ENCODE results near the gene CEP41. TPM values are rescaled to one million over a fixed set of nuclear protein-coding genes. Genes with fewer than 3 reads are reported as not detected.

Gene CEP41, protein sequence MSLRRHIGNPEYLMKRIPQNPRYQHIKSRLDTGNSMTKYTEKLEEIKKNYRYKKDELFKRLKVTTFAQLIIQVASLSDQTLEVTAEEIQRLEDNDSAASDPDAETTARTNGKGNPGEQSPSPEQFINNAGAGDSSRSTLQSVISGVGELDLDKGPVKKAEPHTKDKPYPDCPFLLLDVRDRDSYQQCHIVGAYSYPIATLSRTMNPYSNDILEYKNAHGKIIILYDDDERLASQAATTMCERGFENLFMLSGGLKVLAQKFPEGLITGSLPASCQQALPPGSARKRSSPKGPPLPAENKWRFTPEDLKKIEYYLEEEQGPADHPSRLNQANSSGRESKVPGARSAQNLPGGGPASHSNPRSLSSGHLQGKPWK
- 12.9 to 14.7 TPM (median 14.1 TPM) in 5 replicates for total RNA-seq (2022; extraction: Qiagen RNA extraction)

DNA sequence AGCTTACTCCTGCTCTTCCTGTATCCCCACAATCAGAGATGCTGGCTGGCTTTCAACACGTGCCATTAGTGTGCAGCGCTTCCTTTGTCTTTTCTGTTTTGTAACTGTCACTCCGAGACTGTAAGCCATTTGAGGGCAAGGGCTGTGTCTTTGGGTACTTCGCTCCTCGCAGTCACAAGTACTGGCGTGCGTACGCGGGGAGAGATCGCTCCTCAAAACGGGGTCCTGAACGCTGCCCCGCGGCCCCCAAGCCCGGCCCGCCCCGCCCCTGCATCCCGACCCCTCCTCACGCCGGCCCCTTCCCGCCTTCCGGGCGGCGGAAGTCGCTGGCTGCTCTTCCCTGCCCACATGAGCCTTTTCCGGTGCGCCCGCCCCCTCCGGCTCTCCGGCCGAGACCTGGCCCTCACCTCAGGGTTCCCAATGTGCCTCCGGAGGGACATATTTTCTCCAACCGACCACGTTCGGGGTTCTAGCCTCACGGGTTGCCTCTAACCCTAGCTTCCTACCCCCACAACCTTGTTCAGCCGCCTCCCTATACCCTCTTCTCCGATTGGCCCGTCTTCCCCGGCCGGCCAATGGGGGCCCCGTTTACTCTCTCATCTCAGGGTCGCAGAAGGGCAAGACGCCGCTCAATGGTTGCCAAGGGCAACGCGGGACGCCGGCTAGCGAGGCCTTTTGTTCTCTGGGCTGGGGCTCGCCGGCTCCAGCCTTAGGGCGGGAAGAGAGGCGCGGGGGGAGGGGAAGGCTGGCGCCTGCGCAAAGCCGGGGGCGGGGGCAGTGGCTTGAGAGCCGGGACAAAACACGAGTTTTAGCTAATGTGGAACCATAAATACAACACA, at the start of gene CEP41:
CEP41 (minus strand) TSS at position 490 of the 839 bp plus-strand sequence; CDS start at position 440, 50 bp downstream.

DNA sequence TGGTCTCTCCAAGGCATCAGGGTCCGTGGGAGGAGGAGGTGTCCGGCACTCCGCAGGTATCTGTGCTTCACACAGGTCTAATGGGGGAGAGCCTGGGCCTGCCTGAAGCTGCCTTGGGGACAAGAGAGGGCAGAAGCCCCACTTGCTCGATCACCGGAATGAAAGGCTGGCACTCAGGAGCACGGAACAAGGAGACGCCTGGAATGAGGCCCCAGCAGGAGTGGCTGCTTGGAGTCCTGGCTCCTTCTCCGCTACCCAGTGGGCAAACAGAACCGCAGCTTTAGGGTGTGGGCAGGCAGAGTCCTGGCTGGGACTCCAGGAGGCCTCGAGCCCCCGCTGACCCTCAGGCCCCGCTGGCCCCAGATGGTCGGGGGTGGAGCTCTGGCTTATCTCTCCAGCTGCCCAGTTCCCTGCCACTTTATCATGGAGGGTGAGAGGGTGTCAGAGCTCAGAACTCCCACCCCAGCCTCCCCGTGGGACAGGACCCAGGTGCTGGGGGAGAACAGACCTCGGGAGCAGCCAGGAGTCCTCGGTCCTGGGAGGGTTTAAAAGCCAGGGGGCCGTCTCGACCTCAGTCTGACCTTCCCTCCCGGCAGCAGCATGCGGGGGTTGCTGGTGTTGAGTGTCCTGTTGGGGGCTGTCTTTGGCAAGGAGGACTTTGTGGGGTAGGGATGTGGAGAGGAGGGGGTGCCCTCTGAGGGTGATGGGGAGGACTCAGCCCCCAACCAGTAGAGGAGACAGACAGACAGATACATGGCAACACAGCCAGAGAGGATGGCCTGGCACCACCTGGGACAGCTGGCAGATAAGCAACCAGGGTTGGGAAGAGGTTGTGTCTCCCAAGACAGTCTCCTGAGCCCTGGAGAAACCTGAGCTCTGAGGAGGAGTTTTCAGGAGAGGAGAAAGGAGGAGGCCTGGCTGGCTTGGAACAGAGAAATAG, 60.6 kb downstream of the CEP41 start, which contains the start of gene CPA1:
CPA1 (plus strand) TSS at position 574 of the 940 bp plus-strand sequence; CDS start at position 601, 27 bp downstream.

DNA sequence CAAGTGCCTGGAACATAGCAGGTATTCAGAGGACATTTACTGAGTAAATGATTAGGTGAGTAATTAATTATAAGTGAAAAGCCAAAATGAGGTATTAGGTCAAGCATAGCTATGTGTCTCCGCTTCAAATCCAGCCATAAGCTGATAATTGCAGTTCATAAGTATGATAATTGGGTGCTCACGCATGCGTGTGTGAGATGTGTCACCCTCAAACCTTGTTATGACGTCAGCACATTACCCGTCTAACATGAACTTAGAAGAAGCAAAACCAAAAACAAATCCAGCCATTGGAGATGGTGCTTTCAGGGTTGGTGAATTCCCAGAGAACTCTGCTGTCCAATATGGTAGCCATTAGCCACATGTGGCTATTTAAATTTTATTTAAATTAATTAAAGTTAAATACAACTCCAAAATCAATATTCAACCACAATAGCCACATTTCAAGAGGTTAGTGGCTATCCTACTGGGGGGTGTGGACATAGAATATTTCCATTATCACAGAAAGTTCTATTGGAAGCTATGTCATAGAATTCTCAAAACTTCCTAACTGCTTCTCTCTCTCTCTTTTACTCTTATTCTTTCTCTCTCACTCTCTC, 96.4 kb downstream of the CEP41 start, which contains the start of gene CPA5:
CPA5 (plus strand) TSS at position 546 of the 596 bp plus-strand sequence. CDS start 1,670 bp downstream, outside the sequence.

Other genes starting within 250 kb of the CEP41 start
- 13.7 to 17.5 TPM (median 15.3 TPM) in 5 replicates for gene TMEM209, start 235.6 kb downstream of the CEP41 start, total RNA-seq (2022; extraction: Qiagen RNA extraction)
- gene SSMEM1, start 233.2 kb downstream of the CEP41 start, total RNA-seq (2022; extraction: Qiagen RNA extraction) = not detected in 5 replicates
- 0.09 to 0.13 TPM in 2 of 5 replicates, not detected in the others for gene CPA2, start 174.2 kb downstream of the CEP41 start, total RNA-seq (2022; extraction: Qiagen RNA extraction)
- 5.0 to 7.8 TPM (median 5.3 TPM) in 5 replicates for gene CPA4, start 147.9 kb downstream of the CEP41 start, total RNA-seq (2022; extraction: Qiagen RNA extraction)
- gene CPA5, start 96.2 kb downstream of the CEP41 start, total RNA-seq (2022; extraction: Qiagen RNA extraction) = not detected in 5 replicates
- gene CPA1, start 60.5 kb downstream of the CEP41 start, total RNA-seq (2022; extraction: Qiagen RNA extraction) = not detected in 5 replicates
- 32.4 to 41.1 TPM (median 39.4 TPM) in 5 replicates for gene MEST, start 51.1 kb upstream of the CEP41 start, total RNA-seq (2022; extraction: Qiagen RNA extraction)
- gene COPG2, start 227.7 kb upstream of the CEP41 start, total RNA-seq (2022; extraction: Qiagen RNA extraction) = 12.4 to 16.3 TPM (median 14.1 TPM) in 5 replicates
- not detected in 5 replicates for gene TSGA13, start 245.5 kb upstream of the CEP41 start, total RNA-seq (2022; extraction: Qiagen RNA extraction)